A673 (cell line): ENCODE results near the gene COL8A1. TPM values are rescaled to one million over a fixed set of nuclear protein-coding genes. Genes with fewer than 3 reads are reported as not detected.

Experiments
- BruUV-seq: library from RNA; stranded (reverse); fragments of 400-500 nt; replicated peaks from 2 replicates; lab custom pipeline; 2021; lab: Mats Ljungman, UMichigan
- CTCF ChIA-PET: fragments of 300-600 bp; sonication (Branson Sonifier 250); formaldehyde crosslinking; loops from one replicate; lab custom pipeline; 2022; ENCODE audit warnings: antibody characterized with exemption; lab: Charles Lee
- POLR2A ChIA-PET: fragments of 300-600 bp; sonication (Branson Sonifier 250); formaldehyde crosslinking; loops from one replicate; lab custom pipeline; 2022; ENCODE audit warnings: antibody characterized with exemption; ENCODE audit not compliant: low non-redundant PET; lab: Charles Lee
- DNase-seq: peaks from one replicate; pipeline ENCODE4 v3.0.0-alpha.2; 2015; ENCODE audit warnings: low spot score
- H3K27ac ChIP-seq: fragments of 200-600 bp; sonication (generic); 2 replicates; pipeline ENCODE4 v1.5.1; 2016; ENCODE audit warnings: mixed run types, low read depth, mild to moderate bottlenecking, mixed read lengths, antibody characterized with exemption, low read length; ENCODE audit not compliant: poor library complexity, severe bottlenecking
- H3K27me3 ChIP-seq: fragments of 200-600 bp; sonication (generic); replicated peaks from 2 replicates; pipeline ENCODE4 v1.6.1; 2017; ENCODE audit warnings: mixed run types, low read depth, mild to moderate bottlenecking, mixed read lengths, antibody characterized with exemption, low read length; ENCODE audit not compliant: insufficient read depth, poor library complexity
- H3K36me3 ChIP-seq: fragments of 200-600 bp; sonication (generic); 2 replicates; pipeline ENCODE4 v1.6.1; 2016; ENCODE audit warnings: mixed run types, mild to moderate bottlenecking, mixed read lengths, antibody characterized with exemption, low read length; ENCODE audit not compliant: insufficient read depth, poor library complexity, severe bottlenecking
- H3K4me1 ChIP-seq: fragments of 200-600 bp; sonication (generic); 2 replicates; pipeline ENCODE4 v1.6.1; 2017; ENCODE audit warnings: mixed run types, mild to moderate bottlenecking, mixed read lengths, antibody characterized with exemption, low read length; ENCODE audit not compliant: insufficient read depth, poor library complexity, severe bottlenecking
- H3K4me3 ChIP-seq: fragments of 200-600 bp; sonication (generic); 2 replicates; pipeline ENCODE4 v1.5.1; 2016; ENCODE audit warnings: low read depth, mixed run types, mild to moderate bottlenecking, mixed read lengths, low read length; ENCODE audit not compliant: poor library complexity, severe bottlenecking
- H3K9me3 ChIP-seq: fragments of 200-600 bp; sonication (generic); 2 replicates; pipeline ENCODE4 v1.6.1; 2016; ENCODE audit warnings: mixed run types, low read depth, mild to moderate bottlenecking, mixed read lengths, antibody characterized with exemption, low read length; ENCODE audit not compliant: poor library complexity, severe bottlenecking
- CTCF ChIP-seq: fragments of 300-800, 200-600 bp; sonication (generic); conservative IDR thresholded peaks from 2 replicates; pipeline ENCODE4 v1.5.1; 2017; ENCODE audit warnings: low read depth, mild to moderate bottlenecking, antibody characterized with exemption, low read length, moderate library complexity, mixed read lengths
- EZH2 ChIP-seq: fragments of 200-600 bp; sonication (generic); IDR thresholded peaks from 2 replicates; pipeline ENCODE4 v1.6.1; 2017; ENCODE audit warnings: borderline replicate concordance, low read depth, mild to moderate bottlenecking, mixed read lengths, antibody characterized with exemption, low read length; ENCODE audit not compliant: poor library complexity, severe bottlenecking
- intact Hi-C: fragments of 100-400 bp; cut with micrococcal nuclease; formaldehyde crosslinking; loops from one replicate; pipeline ENCODE4 v1.10.0; 2022; ENCODE audit not compliant: unreplicated experiment
- total RNA-seq: library from RNA; stranded (reverse); gene quantifications from 2 replicates; pipeline ENCODE4 v1.2.3, GENCODE V29; 2021

Gene COL8A1
- total RNA-seq, 1 experiment from 2014 or later = 2.5 TPM

GRCh38 chr3:99711351-99711750 is 73.0 kb downstream of the COL8A1 start:
- H3K27me3 ChIP-seq = no peaks in the 10 kb centered on the region
- ChIA-PET POLR2A (no interaction called here), CTCF (no interaction called here)
- no peaks in the 10 kb centered on the region for H3K36me3 ChIP-seq
- H3K4me3 ChIP-seq = no peak overlapping the region
- no TSS peak for BruUV-seq
- no peak overlapping the region for H3K27ac ChIP-seq
- no peaks in the 10 kb centered on the region for H3K9me3 ChIP-seq
- H3K4me1 ChIP-seq = no peaks in the 10 kb centered on the region
- no peak for TF ChIP-seq EZH2
- no peak for TF ChIP-seq CTCF
- no peak for DNase-seq
- intact Hi-C loops = no loop called here

GRCh38 chr3:99712291-99712954 is 74.0 kb downstream of the COL8A1 start:
- no TSS peak for BruUV-seq
- TF ChIP-seq EZH2 = no peak
- TF ChIP-seq CTCF = no peak
- Histone ChIP-seq H3K4me3 (no peak overlapping the region), H3K27me3 (no peaks in the 10 kb centered on the region), H3K9me3 (no peaks in the 10 kb centered on the region), H3K4me1 (no peaks in the 10 kb centered on the region), H3K27ac (no peak overlapping the region), H3K36me3 (no peaks in the 10 kb centered on the region)
- intact Hi-C loops = no loop called here
- ChIA-PET CTCF (no interaction called here), POLR2A (no interaction called here)
- no peak for DNase-seq

- H3K4me1 ChIP-seq = no peaks in the 10 kb centered on the region
- H3K4me3 ChIP-seq = no peak overlapping the region
- DNase-seq = no peak
- H3K27me3 ChIP-seq = no peaks in the 10 kb centered on the region
- H3K27ac ChIP-seq = no peak overlapping the region
- intact Hi-C loops = no loop called here
- no peaks in the 10 kb centered on the region for H3K36me3 ChIP-seq
- no peak for TF ChIP-seq EZH2
- no peak for TF ChIP-seq CTCF
- BruUV-seq = no TSS peak
- CTCF ChIA-PET = no interaction called here
- POLR2A ChIA-PET = no interaction called here
- no peaks in the 10 kb centered on the region for H3K9me3 ChIP-seq
Measured at GRCh38 chr3:99713440-99713839, 75.0 kb downstream of the COL8A1 start.
